ENCODE data around the gene PTGER2. TPM values are rescaled to one million over a fixed set of nuclear protein-coding genes. Genes with fewer than 3 reads are reported as not detected.

Gene PTGER2
- total RNA-seq, 1 donor from 2014 or later = under 0.01 TPM

- Histone ChIP-seq H3K27me3 (ENCODE audit: control insufficient read depth, insufficient read depth, low read length) (no peaks in the 10 kb centered on the region), H3K36me3 (ENCODE audit: control insufficient read depth, insufficient read depth, low read length) (no peaks in the 10 kb centered on the region), H3K4me3 (ENCODE audit: low read depth, low read length) (no peak overlapping the region)
- DNase-seq (ENCODE audit: low read depth) = no peak
- TF ChIP-seq CTCF (IDR thresholded peaks at IDR 0.05; ENCODE audit: insufficient read depth, low read length, severe bottlenecking) = no peak
- no peak for FAIRE-seq
These were observed 41.4 kb downstream of the PTGER2 start for GRCh38 chr14:52355526-52355925.

DNA sequence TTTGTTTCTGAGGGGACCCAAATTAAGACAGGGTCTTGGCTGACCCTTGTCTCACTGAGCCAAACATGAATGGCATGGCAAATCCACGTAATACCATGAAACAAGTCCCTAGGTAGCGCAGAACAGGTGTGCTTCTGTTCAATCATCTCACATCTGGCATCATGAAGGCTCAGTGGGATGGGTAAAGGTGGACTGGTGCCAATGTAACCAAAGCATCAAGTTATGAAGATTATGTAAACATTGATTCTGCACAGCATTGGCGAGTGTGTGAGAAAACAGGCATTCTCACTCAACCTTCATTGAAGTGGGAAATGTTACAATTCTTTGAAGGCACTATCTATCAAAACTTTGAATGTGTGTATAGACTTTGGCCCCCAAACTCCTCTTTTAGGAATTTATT lies 41.9 kb downstream of the PTGER2 start:
- no peaks in the 10 kb centered on the region for H3K27me3 ChIP-seq (ENCODE audit: control insufficient read depth, insufficient read depth, low read length)
- H3K36me3 ChIP-seq (ENCODE audit: control insufficient read depth, insufficient read depth, low read length) = no peaks in the 10 kb centered on the region
- FAIRE-seq (no peak), DNase-seq (ENCODE audit: low read depth) (peak; percentile 61)
- no peak overlapping the region for H3K4me3 ChIP-seq (ENCODE audit: low read depth, low read length)
- TF ChIP-seq CTCF (IDR thresholded peaks at IDR 0.05; ENCODE audit: insufficient read depth, low read length, severe bottlenecking) = no peak

DNA sequence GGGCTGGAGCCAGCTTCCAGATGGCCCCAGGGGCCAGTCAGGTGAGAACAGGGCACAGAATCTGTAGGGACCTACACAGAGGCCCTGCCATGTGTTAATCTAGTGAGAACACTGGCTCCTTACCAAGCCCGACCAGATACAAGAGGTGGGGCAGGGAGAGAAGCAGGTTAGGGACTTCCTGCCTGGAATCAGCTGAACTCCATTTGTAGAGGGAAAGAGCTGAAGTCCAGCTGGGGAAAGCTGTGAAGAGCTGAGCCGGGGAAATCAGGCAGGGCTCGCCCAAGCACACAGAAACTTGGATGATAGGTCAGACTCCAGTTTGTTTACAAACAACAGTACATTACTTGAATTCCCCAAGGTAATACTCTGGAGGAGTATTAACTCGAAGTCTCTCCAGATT lies 46.7 kb downstream of the PTGER2 start:
- Histone ChIP-seq H3K27me3 (ENCODE audit: control insufficient read depth, insufficient read depth, low read length) (no peaks in the 10 kb centered on the region), H3K36me3 (ENCODE audit: control insufficient read depth, insufficient read depth, low read length) (no peaks in the 10 kb centered on the region), H3K4me3 (ENCODE audit: low read depth, low read length) (no peak overlapping the region)
- TF ChIP-seq CTCF (IDR thresholded peaks at IDR 0.05; ENCODE audit: insufficient read depth, low read length, severe bottlenecking) = no peak
- no peak for FAIRE-seq
- no peak for DNase-seq (ENCODE audit: low read depth)

- H3K27me3 ChIP-seq (ENCODE audit: control insufficient read depth, insufficient read depth, low read length) = no peaks in the 10 kb centered on the region
- no peak for FAIRE-seq
- DNase-seq (ENCODE audit: low read depth) = no peak
- H3K36me3 ChIP-seq (ENCODE audit: control insufficient read depth, insufficient read depth, low read length) = no peaks in the 10 kb centered on the region
- no peak for TF ChIP-seq CTCF (IDR thresholded peaks at IDR 0.05; ENCODE audit: insufficient read depth, low read length, severe bottlenecking)
- no peak overlapping the region for H3K4me3 ChIP-seq (ENCODE audit: low read depth, low read length)
These were observed 49.1 kb downstream of the PTGER2 start for GRCh38 chr14:52363041-52363704.

DNA sequence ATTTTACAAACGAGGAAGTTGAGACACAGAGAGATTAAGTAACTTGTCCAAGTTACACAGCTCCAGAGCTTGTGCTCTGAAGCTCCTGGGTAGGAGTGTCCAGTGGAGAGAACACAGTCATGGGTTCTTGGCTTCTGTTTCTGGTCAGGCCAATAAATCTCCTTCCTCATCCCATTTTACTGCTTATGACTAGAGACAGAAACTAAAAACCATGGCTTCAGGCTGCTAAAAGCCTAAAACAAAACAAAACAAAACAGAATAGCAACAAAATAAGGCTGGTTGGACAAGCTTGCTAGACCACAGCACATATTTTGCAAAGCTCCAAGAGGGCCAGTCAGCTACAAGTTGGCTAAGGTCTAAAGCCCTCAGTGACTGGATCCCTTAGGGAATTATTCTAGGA lies 49.8 kb downstream of the PTGER2 start:
- Histone ChIP-seq H3K4me3 (ENCODE audit: low read depth, low read length) (no peak overlapping the region), H3K27me3 (ENCODE audit: control insufficient read depth, insufficient read depth, low read length) (no peaks in the 10 kb centered on the region), H3K36me3 (ENCODE audit: control insufficient read depth, insufficient read depth, low read length) (no peaks in the 10 kb centered on the region)
- no peak for DNase-seq (ENCODE audit: low read depth)
- no peak for TF ChIP-seq CTCF (IDR thresholded peaks at IDR 0.05; ENCODE audit: insufficient read depth, low read length, severe bottlenecking)
- no peak for FAIRE-seq

GRCh38 chr14:52365071-52365470 lies 51.0 kb downstream of the PTGER2 start:
- no peak overlapping the region for H3K4me3 ChIP-seq (ENCODE audit: low read depth, low read length)
- H3K36me3 ChIP-seq (ENCODE audit: control insufficient read depth, insufficient read depth, low read length) = no peaks in the 10 kb centered on the region
- TF ChIP-seq CTCF (IDR thresholded peaks at IDR 0.05; ENCODE audit: insufficient read depth, low read length, severe bottlenecking) = no peak
- no peaks in the 10 kb centered on the region for H3K27me3 ChIP-seq (ENCODE audit: control insufficient read depth, insufficient read depth, low read length)
- DNase-seq (ENCODE audit: low read depth) (peak; percentile 12), FAIRE-seq (no peak)

Data from bronchial epithelial cell (primary cell).